GM12874 (cell line): ENCODE data around the gene MNX1.

ENCODE experiments used
- CTCF ChIP-seq: IDR thresholded peaks from 2 replicates; pipeline ENCODE4 v1.5.1; 2011; ENCODE audit warnings: low read depth, mild to moderate bottlenecking, control low read depth, low read length, moderate library complexity; ENCODE audit not compliant: insufficient read depth

The MNX1 gene

GRCh38 chr7:156994417-156994816 lies 16.0 kb downstream of the MNX1 start:
- TF ChIP-seq CTCF, result no peak

DNA sequence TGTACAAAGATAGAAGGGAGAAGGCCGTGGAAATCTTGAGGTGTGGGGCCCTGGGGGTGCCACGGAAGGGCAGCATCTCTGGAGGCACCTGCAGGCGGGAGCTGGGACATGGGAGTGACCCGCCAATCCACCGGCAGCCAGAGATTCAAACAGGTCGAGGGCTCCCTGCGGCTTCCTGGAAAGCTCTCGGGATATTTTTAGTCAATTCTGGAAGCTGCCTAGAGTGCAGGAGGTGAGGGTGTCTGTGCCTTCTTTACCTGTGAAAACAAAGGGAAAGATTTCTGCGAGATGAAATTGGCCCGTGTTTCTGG lies 16.6 kb downstream of the MNX1 start:
- TF ChIP-seq CTCF, result no peak

GRCh38 chr7:156993021-156993924 lies 17.2 kb downstream of the MNX1 start:
- no peak for TF ChIP-seq CTCF

DNA sequence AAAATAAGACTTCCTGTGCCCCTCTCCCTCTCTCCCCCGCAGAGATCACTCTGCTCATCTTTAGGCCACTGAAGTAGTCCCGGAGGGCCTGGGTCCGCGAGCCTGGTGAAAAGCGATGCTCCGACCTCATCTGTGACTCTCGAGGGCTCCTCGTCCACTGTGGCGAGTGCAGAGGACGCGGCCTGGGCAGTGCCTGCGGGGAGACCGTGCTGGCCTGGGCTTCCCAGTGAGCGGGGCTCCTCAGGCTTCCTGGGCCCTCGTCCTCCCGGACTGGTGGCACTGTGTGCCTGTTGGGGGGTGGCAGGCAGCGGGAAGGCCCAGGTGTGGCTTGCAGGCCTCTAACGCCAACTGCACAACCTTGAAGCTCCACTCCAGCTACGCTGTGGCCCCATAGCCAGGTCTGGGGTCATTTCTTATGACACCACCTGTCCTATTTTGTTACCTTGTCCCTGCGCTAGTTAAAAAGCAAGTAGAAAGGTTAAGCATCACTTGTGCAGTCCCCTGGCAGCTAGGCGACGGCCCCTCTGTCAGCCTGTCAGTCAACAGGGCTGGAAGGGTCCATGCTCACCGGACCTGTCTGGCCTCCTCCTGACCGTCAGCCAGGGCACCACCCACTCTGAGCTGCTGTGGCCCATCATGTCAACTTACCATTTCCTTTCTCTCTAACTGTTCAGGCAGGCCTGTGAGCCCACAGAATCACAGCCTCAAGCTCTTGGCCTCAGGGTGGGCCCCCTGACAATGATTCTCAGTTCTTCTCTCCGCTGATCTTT lies 20.5 kb downstream of the MNX1 start:
- no peak for TF ChIP-seq CTCF

GRCh38 chr7:156988343-156989185 lies 21.9 kb downstream of the MNX1 start:
- no peak for TF ChIP-seq CTCF

DNA sequence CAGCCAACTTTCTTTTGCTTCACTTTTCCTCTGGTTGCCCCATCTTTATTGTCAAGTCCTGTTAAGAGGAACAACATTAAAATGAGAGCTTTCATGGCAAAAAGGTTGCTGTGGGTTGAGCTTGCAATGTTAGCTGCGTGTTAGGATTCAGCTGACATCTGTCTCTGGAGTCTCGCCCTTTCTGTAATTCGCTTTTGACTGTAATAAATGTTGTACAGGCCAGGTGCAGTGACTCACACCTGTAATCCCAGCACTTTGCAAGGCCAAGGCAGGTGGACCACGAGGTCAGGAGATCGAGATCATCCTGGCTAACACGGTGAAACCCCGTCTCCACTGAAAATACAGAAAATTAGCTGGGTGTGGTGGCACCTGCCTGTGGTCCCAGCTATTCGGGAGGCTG lies 24.1 kb downstream of the MNX1 start:
- no peak for TF ChIP-seq CTCF
